HG03159 (cell line): ENCODE measurements around the gene SAP25.
"Not testable (repeated sequence)": the region's sequence is repeated elsewhere in the genome, so short reads cannot be mapped to it uniquely, and the experiment has no call there.

Source experiments
- ATAC-seq: cut with Tn5 transposase; IDR thresholded peaks from one replicate; pipeline ENCODE4 v1.9.1; 2021; ENCODE audit warnings: mild to moderate bottlenecking, moderate library complexity; ENCODE audit not compliant: unreplicated experiment

The SAP25 gene

GRCh38 chr7:100538654-100539435 is 34.9 kb downstream of the SAP25 start, which contains the start of gene AGFG2:
AGFG2 (plus strand) TSS chr7:100539203; CDS start chr7:100539347, 144 bp downstream.
- peak; percentile 93 for ATAC-seq

GRCh38 chr7:100538348-100538653 is 35.4 kb downstream of the SAP25 start:
- ATAC-seq: no peak

- not testable (repeated sequence) for ATAC-seq
Observed at GRCh38 chr7:100536695-100537094, 37.0 kb downstream of the SAP25 start.

GRCh38 chr7:100535982-100536381 is 37.7 kb downstream of the SAP25 start:
- not testable (repeated sequence) for ATAC-seq

- no peak for ATAC-seq
Observed at GRCh38 chr7:100532165-100533022, 41.3 kb downstream of the SAP25 start.

GRCh38 chr7:100528108-100528866 is 45.4 kb downstream of the SAP25 start:
- ATAC-seq: not testable (repeated sequence)

- not testable (repeated sequence) for ATAC-seq
Observed at GRCh38 chr7:100523192-100523591, 50.5 kb downstream of the SAP25 start.
